SK-N-SH (cell line): ENCODE results near the gene PXYLP1. TPM values are rescaled to one million over a fixed set of nuclear protein-coding genes. Genes with fewer than 3 reads are reported as not detected.

Experiments used
- CTCF ChIA-PET: fragments of 300-600, 350-600 bp; formaldehyde crosslinking; extraction: SDS; loops from one replicate; lab custom pipeline; 2021; lab: Yijun Ruan, JAX
- POLR2A ChIA-PET: fragments of 350-600 bp; sonication (Branson Sonifier 250); formaldehyde crosslinking; extraction: SDS; loops from one replicate; lab custom pipeline; 2020; ENCODE audit warnings: antibody characterized with exemption, inconsistent platforms; lab: Yijun Ruan, JAX
- DNase-seq: peaks from one replicate; pipeline ENCODE4 v3.0.0; 2012
- H2AFZ ChIP-seq: fragments of 200-600 bp; sonication (generic); 2 replicates; pipeline ENCODE4 v1.8.1; 2016; ENCODE audit warnings: antibody characterized with exemption, mild to moderate bottlenecking, low read depth
- H3F3A ChIP-seq: fragments of 200-600 bp; sonication (generic); replicated peaks from 2 replicates; pipeline ENCODE3; 2016; ENCODE audit warnings: antibody characterized with exemption, mild to moderate bottlenecking; ENCODE audit not compliant: insufficient read depth
- H3K27ac ChIP-seq, 2 experiments: fragments of 200-500 bp in 1 of 2; fragments of 200-600 bp in 1 of 2; sonication (Bioruptor generic) in 1 of 2; sonication (generic), shearing (Covaris generic) in 1 of 2; 2 replicates each; pipeline versions ENCODE4 v1.5.1 to v1.6.1; 2014 to 2016; ENCODE audit warnings: low read depth in 2 of 2, inconsistent platforms in 1 of 2, low read length in 1 of 2, mild to moderate bottlenecking in 1 of 2, mixed read lengths in 1 of 2
- H3K27me3 ChIP-seq: fragments of 200-600 bp; sonication (generic), shearing (Covaris generic); 2 replicates; pipeline ENCODE4 v1.6.1; 2016; ENCODE audit warnings: mixed run types; ENCODE audit not compliant: insufficient read depth
- H3K36me3 ChIP-seq, 2 experiments: fragments of 200-500 bp in 1 of 2; fragments of 200-600 bp in 1 of 2; sonication (Bioruptor generic) in 1 of 2; sonication (generic) in 1 of 2; replicated peaks in 1 of 2; 2 replicates each; pipeline versions ENCODE3 to v1.5.1; 2014 to 2016; ENCODE audit warnings: low read length in 1 of 2, mild to moderate bottlenecking in 1 of 2; ENCODE audit not compliant: insufficient read depth in 2 of 2, control insufficient read depth in 1 of 2
- H3K4me1 ChIP-seq, 2 experiments: fragments of 200-500 bp in 1 of 2; fragments of 200-600 bp in 1 of 2; sonication (Bioruptor generic) in 1 of 2; sonication (generic), shearing (Covaris generic) in 1 of 2; 2 replicates each; pipeline versions ENCODE4 v1.5.1 to v1.6.1; 2014 to 2016; ENCODE audit warnings: low read depth in 1 of 2, low read length in 1 of 2, mixed run types in 1 of 2; ENCODE audit not compliant: insufficient read depth in 2 of 2, control insufficient read depth in 1 of 2
- H3K4me2 ChIP-seq: fragments of 200-600 bp; sonication (generic), shearing (Covaris generic); 2 replicates; pipeline ENCODE4 v1.6.1; 2017; ENCODE audit warnings: mixed run types
- H3K4me3 ChIP-seq, 2 experiments: fragments of 200-500 bp in 1 of 2; fragments of 200-600 bp in 1 of 2; sonication (Bioruptor generic) in 1 of 2; sonication (generic), shearing (Covaris generic) in 1 of 2; 2 replicates each; pipeline versions ENCODE4 v1.5.1 to v1.8.1; 2014 to 2016; ENCODE audit warnings: low read depth in 2 of 2, inconsistent platforms in 1 of 2, low read length in 1 of 2, mild to moderate bottlenecking in 1 of 2, mixed read lengths in 1 of 2, moderate library complexity in 1 of 2
- H3K79me2 ChIP-seq: fragments of 200-600 bp; sonication (generic); 2 replicates; pipeline ENCODE4 v1.8.1; 2017; ENCODE audit warnings: mild to moderate bottlenecking; ENCODE audit not compliant: insufficient read depth
- H3K9ac ChIP-seq: fragments of 200-600 bp; sonication (generic); 2 replicates; pipeline ENCODE4 v1.6.1; 2017; ENCODE audit warnings: mixed run types
- H3K9me2 ChIP-seq: fragments of 200-600 bp; sonication (generic); 2 replicates; pipeline ENCODE4 v1.6.1; 2017; ENCODE audit warnings: mixed run types
- H3K9me3 ChIP-seq: fragments of 200-600 bp; sonication (generic); 2 replicates; pipeline ENCODE4 v1.6.1; 2017; ENCODE audit warnings: mixed run types, mild to moderate bottlenecking, moderate library complexity
- H4K20me1 ChIP-seq: fragments of 200-600 bp; sonication (generic); 2 replicates; pipeline ENCODE4 v1.6.1; 2017; ENCODE audit warnings: mild to moderate bottlenecking, mixed run types; ENCODE audit not compliant: insufficient read depth
- CTCF ChIP-seq: fragments of 200-600 bp; sonication (generic); IDR thresholded peaks from 2 replicates; pipeline ENCODE4 v1.6.1; 2017; ENCODE audit warnings: antibody characterized with exemption, mild to moderate bottlenecking, moderate library complexity
- EZH2phosphoT487 ChIP-seq: fragments of 200-600 bp; sonication (generic); IDR thresholded peaks from 2 replicates; pipeline ENCODE4 v1.6.1; 2017; ENCODE audit warnings: low read depth, mixed run types, mild to moderate bottlenecking, antibody characterized with exemption, moderate library complexity, borderline replicate concordance
- FOSL2 ChIP-seq: IDR thresholded peaks from 2 replicates; pipeline ENCODE4 v1.4.0; 2012; ENCODE audit warnings: low read depth, mild to moderate bottlenecking, moderate library complexity, borderline replicate concordance
- FOXM1 ChIP-seq: IDR thresholded peaks from 2 replicates; pipeline ENCODE4 v1.4.0; 2012; ENCODE audit warnings: low read depth, mild to moderate bottlenecking
- JUND ChIP-seq: IDR thresholded peaks from 2 replicates; pipeline ENCODE4 v1.4.0; 2012
- MEF2A ChIP-seq: IDR thresholded peaks from 2 replicates; pipeline ENCODE4 v1.4.0; 2012; ENCODE audit warnings: low read depth, borderline replicate concordance
- NFIC ChIP-seq: IDR thresholded peaks from 2 replicates; pipeline ENCODE4 v1.4.0; 2012; ENCODE audit warnings: borderline replicate concordance
- SIN3A ChIP-seq: IDR thresholded peaks from 2 replicates; pipeline ENCODE4 v1.6.1; 2012; ENCODE audit warnings: low read depth, mild to moderate bottlenecking, low read length, moderate library complexity, borderline replicate concordance
- TCF12 ChIP-seq: IDR thresholded peaks from 2 replicates; pipeline ENCODE4 v1.4.0; 2012
- USF1 ChIP-seq: IDR thresholded peaks from 2 replicates; pipeline ENCODE4 v1.4.0; 2012; ENCODE audit warnings: low read depth, borderline replicate concordance
- WGBS: methylation state at CpG from one replicate; pipeline ENCODE4 v1.1.6; 2017; ENCODE audit warnings: low lambda C conversion rate; 5-methylcytosine and 5-hydroxymethylcytosine counted together
- polyA plus RNA-seq, 3 experiments: library from polyadenylated mRNA; depleted of rRNA; stranded (reverse); fragments of >200 nt; gene quantifications; 2 replicates each; pipeline ENCODE4 v1.2.3, GENCODE V29; 2012
- TF ChIP-seq, protein P1 (sequence below): fragments of 150-350 bp; IDR thresholded peaks from 2 replicates; pipeline ENCODE4 v1.6.1; 2016; ENCODE audit warnings: mild to moderate bottlenecking, low read depth, low read length

PXYLP1 gene
- polyA plus RNA-seq, 1 of the 3 experiments (the other 2 are of a cell fraction) = 8.6 TPM

GRCh38 chr3:141250342-141250741 lies 18.7 kb downstream of the PXYLP1 start:
- Histone ChIP-seq H3K27ac (no peak overlapping the region), H4K20me1 (no peaks in the 10 kb centered on the region), H3K4me3 (no peak overlapping the region), H3K79me2 (no peaks in the 10 kb centered on the region), H3K36me3 (no peaks in the 10 kb centered on the region), H3K4me1 (peaks cover 0 to 5% of the 10 kb centered on the region in 2 experiments; a peak in 1 of 4 replicates), H3K9me2 (no peaks in the 10 kb centered on the region), H3K27me3 (no peaks in the 10 kb centered on the region), H3F3A (no peaks in the 10 kb centered on the region), H3K9me3 (no peaks in the 10 kb centered on the region), H2AFZ (no peak overlapping the region), H3K4me2 (no peak overlapping the region), H3K9ac (no peak overlapping the region)
- CTCF ChIA-PET = interaction anchor here (1.0 to 1.4 kb wide), 4 partner anchors 9 to 29 kb away, joined by 3 to 7 read pairs (median 4); partner anchors contain the start of gene PXYLP1
- TF ChIP-seq USF1 (peak; percentile 43; the same call in 1 of the 2 replicates), NFIC (no peak)
- POLR2A ChIA-PET = interaction anchor here (0.7 kb wide), 1 partner anchor 11 kb away, joined by 3 read pairs; no protein-coding TSS in a partner anchor
- WGBS = 76% methylated on average over 4 of the region's 5 CpGs
- DNase-seq = no peak

- Histone ChIP-seq H3K27ac (no peak overlapping the region), H3K27me3 (no peaks in the 10 kb centered on the region), H3F3A (no peaks in the 10 kb centered on the region), H3K9ac (no peak overlapping the region), H4K20me1 (no peaks in the 10 kb centered on the region), H3K79me2 (no peaks in the 10 kb centered on the region), H3K4me2 (no peak overlapping the region), H3K36me3 (no peaks in the 10 kb centered on the region), H3K9me3 (no peaks in the 10 kb centered on the region), H2AFZ (no peak overlapping the region), H3K4me1 (peaks cover 0 to 5% of the 10 kb centered on the region in 2 experiments; a peak in 1 of 4 replicates), H3K9me2 (no peaks in the 10 kb centered on the region), H3K4me3 (no peak overlapping the region)
- 78% methylated on average over 4 of the region's 4 CpGs for WGBS
- DNase-seq = no peak
- TF ChIP-seq SIN3A = no peak
- TF ChIP-seq FOSL2 = no peak
- no peak for TF ChIP-seq TCF12
- no peak for TF ChIP-seq JUND
- TF ChIP-seq CTCF = no peak
- TF ChIP-seq FOXM1 = no peak
- no peak for TF ChIP-seq MEF2A
- TF ChIP-seq, protein P1, sequence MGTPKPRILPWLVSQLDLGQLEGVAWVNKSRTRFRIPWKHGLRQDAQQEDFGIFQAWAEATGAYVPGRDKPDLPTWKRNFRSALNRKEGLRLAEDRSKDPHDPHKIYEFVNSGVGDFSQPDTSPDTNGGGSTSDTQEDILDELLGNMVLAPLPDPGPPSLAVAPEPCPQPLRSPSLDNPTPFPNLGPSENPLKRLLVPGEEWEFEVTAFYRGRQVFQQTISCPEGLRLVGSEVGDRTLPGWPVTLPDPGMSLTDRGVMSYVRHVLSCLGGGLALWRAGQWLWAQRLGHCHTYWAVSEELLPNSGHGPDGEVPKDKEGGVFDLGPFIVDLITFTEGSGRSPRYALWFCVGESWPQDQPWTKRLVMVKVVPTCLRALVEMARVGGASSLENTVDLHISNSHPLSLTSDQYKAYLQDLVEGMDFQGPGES = no peak
- no peak for TF ChIP-seq EZH2phosphoT487
- CTCF ChIA-PET = interaction anchor here (1.0 to 1.4 kb wide), 3 partner anchors 8 to 59 kb away, joined by 3 to 7 read pairs (median 3); partner anchors contain the start of gene PXYLP1
- POLR2A ChIA-PET = no interaction called here
These were observed 19.2 kb downstream of the PXYLP1 start for GRCh38 chr3:141250828-141251227.
